GM19438 (cell line): Measurements from ENCODE around the gene NPIPB6.
"Not testable (repeated sequence)": the region's sequence is repeated elsewhere in the genome, so short reads cannot be mapped to it uniquely, and the experiment has no call there.

Experiments used
- ATAC-seq: cut with Tn5 transposase; IDR thresholded peaks from one replicate; pipeline ENCODE4 v1.9.1; 2021; ENCODE audit warnings: low read depth; ENCODE audit not compliant: unreplicated experiment

The NPIPB6 gene

GRCh38 chr16:28363408-28363807 lies at the start of gene NPIPB6:
NPIPB6 (minus strand) TSS chr16:28363508; CDS start chr16:28362822, 686 bp downstream.
- not testable (repeated sequence) for ATAC-seq

DNA sequence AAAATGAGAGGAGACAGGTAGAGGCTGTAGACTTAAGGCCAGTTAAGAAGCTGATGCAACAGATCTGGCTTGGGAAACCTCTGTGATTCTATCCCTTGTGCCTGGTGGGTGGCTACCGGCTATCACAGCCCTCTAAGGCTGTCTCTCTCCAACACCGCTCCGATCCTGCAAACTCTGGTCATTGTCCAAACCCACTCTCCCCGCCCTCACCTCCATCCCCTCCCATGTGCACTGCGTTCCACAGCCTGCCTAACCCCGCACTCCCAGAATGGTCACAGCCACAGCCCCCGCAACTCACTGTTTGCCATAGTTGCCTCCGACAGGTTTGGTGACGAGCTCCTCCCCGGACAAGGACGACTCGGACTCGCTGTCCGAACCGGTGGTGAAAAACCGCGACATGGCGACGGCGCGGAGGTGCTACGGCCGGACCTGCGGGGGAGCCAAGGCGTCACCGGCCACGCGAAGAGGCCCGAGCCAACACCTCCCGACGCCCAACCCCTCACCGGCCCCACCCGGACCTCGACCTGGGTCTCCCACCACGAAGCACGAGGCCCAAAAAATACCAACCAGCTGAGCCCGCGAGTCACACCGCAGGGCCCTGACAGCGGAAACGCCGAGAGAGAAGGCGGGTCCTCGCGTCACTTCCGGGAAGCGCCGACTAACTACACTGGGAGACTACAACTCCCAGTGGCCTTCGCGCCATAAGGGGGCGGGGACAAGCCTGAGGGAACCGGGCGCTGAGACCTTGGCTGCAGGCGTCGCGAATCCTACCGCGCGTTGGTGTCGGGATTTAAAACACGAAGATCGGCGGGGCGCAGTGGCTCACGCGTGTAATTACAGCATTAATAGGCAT lies 40.1 kb upstream of the NPIPB6 start, which contains the start of gene EIF3CL:
Gene EIF3CL (minus strand): TSS at position 622 of the 853 bp plus-strand sequence. CDS start 223 bp downstream, at position 399.
- ATAC-seq = peak; percentile 97

DNA sequence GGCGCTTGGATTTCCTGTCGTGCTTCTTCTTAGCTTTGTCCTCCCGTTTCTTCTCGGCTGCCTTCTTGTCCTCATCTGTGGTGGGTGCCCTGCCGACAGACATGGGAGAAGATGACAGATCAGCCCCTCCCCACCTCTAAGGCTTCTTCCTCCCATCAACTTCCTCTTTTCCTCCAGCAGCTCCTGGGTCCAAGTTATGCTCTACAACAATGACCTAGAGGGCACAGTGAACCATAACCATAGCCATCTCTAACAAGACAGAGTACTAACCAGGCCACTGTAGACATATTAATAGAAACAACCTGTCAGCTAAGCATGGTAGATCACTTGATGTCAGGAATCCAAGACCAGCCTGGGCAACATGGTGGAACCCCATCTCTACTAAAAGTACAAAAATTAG lies 28.7 kb upstream of the NPIPB6 start:
- not testable (repeated sequence) for ATAC-seq

DNA sequence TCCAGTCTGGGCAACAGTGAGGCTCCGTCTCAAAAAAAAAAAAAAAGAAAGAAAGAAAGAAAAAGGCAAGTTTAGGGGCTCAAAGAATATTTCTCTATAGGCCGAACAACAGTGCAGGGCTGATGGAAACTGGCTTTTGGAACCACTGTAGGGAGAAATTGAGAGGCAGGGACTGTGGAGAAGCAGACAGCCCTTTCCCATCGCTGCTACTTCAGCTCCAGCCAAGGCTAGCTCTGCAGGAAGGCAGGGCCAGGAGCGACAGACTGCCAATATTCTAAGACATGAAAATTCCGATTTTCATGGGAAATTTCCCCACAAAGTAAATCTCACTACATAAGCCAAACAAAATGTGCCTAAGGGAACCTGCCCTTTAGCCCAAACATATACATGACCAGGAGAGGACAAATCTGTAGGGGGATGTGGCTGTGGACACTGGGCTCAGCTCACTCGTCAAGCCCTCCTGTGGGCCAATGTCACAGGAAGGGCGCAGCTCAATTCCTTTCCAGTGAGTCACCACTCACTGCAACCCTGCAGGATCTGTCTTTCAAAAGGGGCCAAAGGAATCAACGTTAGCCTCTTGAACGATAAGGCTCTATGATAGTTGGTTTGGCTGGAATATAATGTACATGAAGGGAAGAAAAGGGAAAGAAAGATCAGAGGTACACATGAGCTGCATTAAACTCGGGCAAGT lies 19.0 kb upstream of the NPIPB6 start:
- ATAC-seq = not testable (repeated sequence)

GRCh38 chr16:28377822-28378221 lies 14.5 kb upstream of the NPIPB6 start:
- not testable (repeated sequence) for ATAC-seq

DNA sequence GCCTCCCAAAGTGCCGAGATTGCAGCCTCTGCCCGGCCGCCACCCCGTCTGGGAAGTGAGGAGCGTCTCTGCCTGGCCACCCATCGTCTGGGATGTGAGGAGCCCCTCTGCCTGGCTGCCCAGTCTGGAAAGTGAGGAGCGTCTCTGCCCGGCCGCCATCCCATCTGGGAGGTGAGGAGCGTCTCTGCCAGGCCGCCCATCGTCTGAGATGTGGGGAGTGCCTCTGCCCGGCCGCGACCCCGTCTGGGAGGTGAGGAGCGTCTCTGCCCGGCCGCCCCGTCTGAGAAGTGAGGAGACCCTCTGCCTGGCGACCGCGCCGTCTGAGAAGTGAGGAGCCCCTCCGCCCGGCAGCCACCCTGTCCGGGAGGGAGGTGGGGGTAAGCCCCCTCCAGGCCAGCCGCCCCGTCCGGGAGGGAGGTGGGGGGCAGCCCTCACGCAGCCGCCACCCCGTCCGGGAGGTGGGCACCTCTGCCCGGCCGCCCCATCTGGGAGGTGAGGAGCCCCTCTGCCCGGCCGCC lies 13.9 kb upstream of the NPIPB6 start:
- not testable (repeated sequence) for ATAC-seq

GRCh38 chr16:28375115-28375514 lies 11.8 kb upstream of the NPIPB6 start:
- not testable (repeated sequence) for ATAC-seq

GRCh38 chr16:28374281-28374680 lies 11.0 kb upstream of the NPIPB6 start:
- not testable (repeated sequence) for ATAC-seq

DNA sequence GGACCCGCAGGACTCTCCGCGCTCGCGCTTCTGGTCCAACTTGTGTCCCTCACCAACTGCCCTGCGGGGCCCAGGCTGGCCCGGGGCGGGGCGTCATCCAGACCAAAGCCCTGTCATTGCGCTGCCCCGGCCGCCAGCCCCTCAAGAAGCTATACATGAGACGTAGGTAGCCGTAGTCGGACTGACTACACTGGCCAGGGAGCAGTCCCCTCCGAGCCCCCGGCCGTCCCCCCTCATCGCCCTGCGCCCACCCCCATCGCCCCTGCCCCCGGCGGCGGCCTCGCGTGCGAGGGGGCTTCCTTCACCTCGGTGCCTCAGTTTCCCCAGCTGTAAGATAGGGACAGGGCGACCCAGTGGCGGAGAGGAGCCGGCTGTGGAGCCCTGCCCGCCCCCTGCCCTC lies 4.6 kb upstream of the NPIPB6 start:
- not testable (repeated sequence) for ATAC-seq

DNA sequence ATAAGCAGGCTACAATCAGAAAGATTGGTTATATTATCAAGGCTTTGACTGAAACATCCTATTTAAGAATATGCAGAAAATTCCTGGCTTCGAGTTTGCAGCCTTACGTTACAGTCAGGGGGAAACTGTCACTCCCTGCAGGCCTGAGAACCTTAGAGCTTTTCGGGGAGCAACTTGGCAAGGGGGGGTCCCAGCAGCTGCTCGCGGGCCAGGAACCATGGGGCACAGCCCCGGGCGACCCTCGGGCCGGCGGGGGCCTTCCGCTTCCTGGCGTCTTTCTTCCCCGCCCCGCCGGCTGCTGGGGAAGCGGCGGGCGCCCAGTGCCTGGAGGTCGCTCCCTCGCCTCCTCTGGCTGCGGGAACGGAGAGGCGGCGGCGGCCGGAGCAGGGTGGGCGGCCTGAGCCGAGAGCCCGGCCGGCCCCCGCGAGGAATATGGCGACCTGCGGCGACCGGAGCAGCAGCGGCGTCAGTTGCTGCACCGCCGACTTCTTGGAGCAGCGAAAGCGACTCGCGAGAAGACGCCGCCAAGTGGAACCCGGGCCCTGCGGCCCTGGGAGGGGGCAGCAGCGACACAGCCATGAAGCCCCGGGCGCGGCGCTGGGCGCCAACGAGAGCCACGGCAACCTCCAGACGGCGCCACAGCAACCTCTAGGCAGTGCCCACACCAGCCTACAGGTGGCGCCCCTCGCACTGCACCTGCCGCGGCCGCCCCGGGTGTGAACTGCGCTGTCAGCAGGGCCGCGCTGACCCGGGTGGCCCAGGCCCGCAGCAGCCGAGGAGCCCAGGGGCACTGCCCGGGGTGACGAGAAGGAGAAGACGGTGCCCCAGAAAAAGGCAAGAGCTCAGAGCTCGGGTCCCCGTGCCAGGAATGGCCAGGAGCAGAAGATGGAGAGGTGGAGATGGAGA lies 1.2 kb upstream of the NPIPB6 start:
- peak; percentile 81 for ATAC-seq

GRCh38 chr16:28362600-28362999 lies 708 bp downstream of the NPIPB6 start:
- ATAC-seq = not testable (repeated sequence)

DNA sequence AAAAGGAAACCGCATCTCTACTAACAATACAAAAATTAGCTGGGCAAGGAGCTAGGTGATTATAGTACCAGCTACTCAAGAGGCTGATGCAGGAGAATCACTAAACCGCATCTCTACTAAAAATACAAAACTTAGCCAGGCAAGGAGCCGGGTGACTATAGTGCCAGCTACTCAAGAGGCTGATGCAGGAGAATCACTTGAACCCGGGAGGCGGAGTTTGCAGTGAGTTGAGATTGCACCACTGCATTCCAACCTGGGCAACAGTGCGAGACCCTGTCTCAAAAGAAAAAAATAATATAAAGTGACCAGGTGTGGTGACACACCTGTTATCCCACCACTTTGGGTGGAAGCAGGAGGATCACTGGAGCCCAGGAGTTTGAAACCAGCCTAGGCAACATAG lies 25.1 kb downstream of the NPIPB6 start:
- ATAC-seq = not testable (repeated sequence)

DNA sequence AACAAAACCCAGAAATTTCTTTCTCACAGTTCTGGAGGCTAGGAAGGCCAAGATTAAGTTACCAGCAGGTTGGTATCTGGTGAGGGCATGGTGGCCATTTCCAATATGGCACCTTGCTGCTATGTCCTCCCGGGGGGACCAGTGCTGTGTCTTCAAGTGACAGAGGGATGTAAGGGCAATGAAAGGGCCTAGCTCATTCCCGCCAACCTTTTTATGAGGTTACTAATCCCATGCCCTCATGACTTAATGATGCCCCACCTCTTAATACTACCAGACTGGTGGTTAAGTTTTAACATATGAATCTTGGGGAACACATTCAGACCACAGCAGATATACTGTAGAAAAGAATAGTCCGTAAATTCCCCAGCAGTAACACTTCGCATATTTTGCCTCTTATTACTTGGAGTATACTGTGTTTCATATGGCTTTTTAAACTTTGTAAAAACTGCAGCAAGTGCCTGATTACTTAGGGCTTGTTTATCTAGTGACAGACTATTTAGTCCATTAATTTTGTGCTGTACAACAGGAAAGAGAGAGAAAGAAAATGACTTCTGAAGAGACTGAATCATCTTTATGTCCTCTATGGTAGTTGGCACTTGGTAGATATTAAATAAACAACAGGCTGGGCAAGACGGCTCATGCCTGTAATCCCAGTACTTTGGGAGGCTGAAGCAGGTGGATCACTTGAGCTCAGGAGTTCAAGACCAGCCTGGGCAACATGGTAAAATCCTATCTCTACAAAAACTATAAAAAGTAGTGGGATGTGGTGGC lies 26.2 kb downstream of the NPIPB6 start:
- ATAC-seq = not testable (repeated sequence)

DNA sequence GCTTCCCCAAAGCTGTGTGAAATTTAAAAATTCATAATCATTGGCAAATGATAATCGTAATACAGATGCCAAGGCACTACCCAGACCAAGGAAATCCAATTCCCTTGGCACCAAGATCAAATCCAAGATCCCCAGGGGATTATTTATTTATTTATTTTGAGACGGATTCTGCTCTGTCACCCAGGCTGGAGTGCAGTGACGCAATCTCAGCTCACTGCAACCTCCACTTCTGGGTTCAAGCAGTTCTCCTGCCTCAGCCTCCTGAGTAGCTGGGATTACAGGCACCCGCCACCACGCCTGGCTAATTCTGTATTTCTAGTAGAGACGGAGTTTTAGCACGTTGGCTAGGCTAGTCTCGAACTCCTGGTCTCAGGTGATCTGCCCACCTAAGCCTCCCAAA lies 27.6 kb downstream of the NPIPB6 start:
- ATAC-seq = not testable (repeated sequence)

GRCh38 chr16:28332632-28333031 lies 30.7 kb downstream of the NPIPB6 start:
- not testable (repeated sequence) for ATAC-seq

- not testable (repeated sequence) for ATAC-seq
Measured at GRCh38 chr16:28330981-28331380, 32.3 kb downstream of the NPIPB6 start.

- not testable (repeated sequence) for ATAC-seq
Measured at GRCh38 chr16:28330232-28330631, 33.1 kb downstream of the NPIPB6 start.

DNA sequence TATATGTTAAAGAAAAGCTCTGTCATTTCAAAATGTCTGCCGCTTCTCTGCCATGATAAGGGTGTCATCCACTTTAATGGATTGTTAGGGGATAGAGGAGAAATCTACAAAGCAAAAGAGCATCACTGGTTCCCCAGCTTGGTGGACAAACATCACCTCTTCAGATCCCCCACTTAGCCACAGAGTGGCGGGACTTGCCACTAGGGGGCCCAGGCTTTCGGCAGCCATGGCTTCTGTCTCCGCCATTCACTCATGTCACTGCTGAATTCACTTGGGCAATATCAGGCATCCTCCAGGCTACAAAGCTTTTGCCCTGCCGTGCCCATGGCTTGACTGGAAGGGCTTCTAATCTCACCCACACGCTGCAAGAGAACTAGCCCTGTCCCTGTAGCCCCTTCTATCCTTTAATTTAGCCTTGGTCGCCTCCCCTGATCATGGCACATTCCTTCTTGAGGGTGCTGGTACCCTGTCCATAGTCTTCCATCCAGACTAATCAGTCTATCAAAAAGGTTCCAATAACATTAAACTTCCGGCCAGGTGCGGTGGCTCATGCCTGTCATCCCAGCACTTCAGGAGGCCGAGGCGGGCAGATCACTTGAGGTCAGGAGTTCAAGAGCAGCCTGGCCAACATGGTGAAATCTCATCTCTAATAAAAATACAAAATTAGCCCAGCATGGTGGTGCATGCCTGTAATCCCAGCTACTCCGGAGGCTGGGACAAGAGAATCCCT lies 36.3 kb downstream of the NPIPB6 start:
- ATAC-seq = no peak

DNA sequence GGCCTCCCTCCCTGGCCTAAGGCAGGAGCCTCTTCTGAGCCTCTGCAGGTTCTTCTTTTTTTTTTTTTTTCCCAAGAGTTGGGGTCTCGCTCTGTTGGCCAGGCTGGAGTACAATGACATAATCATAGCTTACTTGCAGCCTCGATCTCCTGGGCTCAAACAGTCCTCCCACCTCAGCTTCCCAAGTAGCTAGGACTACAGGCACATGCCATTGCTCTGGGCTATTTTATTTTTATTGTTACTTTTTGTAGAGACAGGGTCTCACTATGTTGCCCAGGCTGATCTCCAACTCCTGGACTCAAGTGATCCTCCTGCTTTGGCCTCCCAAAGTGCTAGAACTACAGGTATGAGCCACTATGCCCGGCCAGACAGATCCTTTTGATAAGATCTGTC lies 38.4 kb downstream of the NPIPB6 start:
- no peak for ATAC-seq
